Immature natural killer cell (primary cell): Measurements from ENCODE around the gene MCTP1. TPM values are rescaled to one million over a fixed set of nuclear protein-coding genes. Genes with fewer than 3 reads are reported as not detected.

ENCODE experiments used
- DNase-seq, 3 donors: peaks; one replicate each; pipeline ENCODE4 v3.0.0; 2022; ENCODE audit warnings: mixed read lengths in 1 of 3
- H3K27ac Mint-ChIP-seq, 6 donors: one replicate each; pipeline ENCODE4 v1.8.0; 2020; ENCODE audit warnings: mixed read lengths in 6 of 6, mild to moderate bottlenecking in 5 of 6, inconsistent platforms in 4 of 6, moderate library complexity in 3 of 6
- H3K27me3 Mint-ChIP-seq, 3 donors: one replicate each; pipeline ENCODE4 v1.8.0; 2020 to 2021; ENCODE audit warnings: low read depth in 3 of 3, mild to moderate bottlenecking in 3 of 3, mixed read lengths in 3 of 3, moderate library complexity in 3 of 3, inconsistent platforms in 1 of 3
- H3K36me3 Mint-ChIP-seq, 3 donors: one replicate each; pipeline ENCODE4 v1.8.0; 2020; ENCODE audit warnings: mixed read lengths in 3 of 3, inconsistent platforms in 2 of 3, mild to moderate bottlenecking in 2 of 3
- H3K4me1 Mint-ChIP-seq, 2 donors: one replicate each; pipeline ENCODE4 v1.8.0; 2020; ENCODE audit warnings: inconsistent platforms in 2 of 2, mild to moderate bottlenecking in 2 of 2, mixed read lengths in 2 of 2, moderate library complexity in 1 of 2
- H3K4me3 Mint-ChIP-seq, 5 donors: one replicate each; pipeline ENCODE4 v1.8.0; 2020; ENCODE audit warnings: mild to moderate bottlenecking in 5 of 5, mixed read lengths in 5 of 5, inconsistent platforms in 3 of 5, moderate library complexity in 3 of 5
- H3K9me3 Mint-ChIP-seq, 6 donors: one replicate each; pipeline ENCODE4 v1.8.0; 2020; ENCODE audit warnings: mild to moderate bottlenecking in 6 of 6, mixed read lengths in 6 of 6, inconsistent platforms in 4 of 6, moderate library complexity in 3 of 6
- polyA plus RNA-seq, 3 donors: library from polyadenylated mRNA; unstranded; fragments of 300-500 nt; fragmentation: Illumina TruSeq; gene quantifications; one replicate each; pipeline ENCODE4 v1.2.3, GENCODE V29; 2021

The MCTP1 gene
- polyA plus RNA-seq, 3 donors from 2014 or later: 1.4 to 2.1 (median 1.5) TPM

DNA sequence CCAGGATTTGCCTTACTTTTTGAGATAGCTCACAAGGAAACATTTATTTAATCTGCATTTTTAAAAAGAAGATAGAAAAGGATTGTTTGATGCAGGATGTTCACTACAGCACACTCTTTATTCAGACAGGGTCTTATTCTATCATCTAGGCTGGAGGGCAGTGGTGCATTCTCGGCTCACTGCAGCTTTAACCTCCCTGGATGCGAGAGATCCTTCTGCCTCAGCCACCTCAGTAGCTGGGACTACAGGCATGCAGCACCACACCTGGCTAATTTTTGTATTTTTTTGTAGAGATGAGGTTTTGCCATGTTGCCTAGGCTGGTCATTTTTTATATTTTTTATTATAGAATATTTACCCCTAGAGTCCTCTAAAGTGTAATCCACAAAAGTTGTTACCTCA lies 221.4 kb downstream of the MCTP1 start:
- Mint-ChIP-seq H3K36me3 (no peaks in the 10 kb centered on the region), H3K4me1 (no peaks in the 10 kb centered on the region), H3K27me3 (peaks cover 0 to 4% (median 1%) of the 10 kb centered on the region in 3 donors), H3K4me3 (no peak overlapping the region), H3K27ac (no peak overlapping the region), H3K9me3 (peaks cover 0 to 4% (median 0%) of the 10 kb centered on the region in 6 donors)
- no peak for DNase-seq

DNA sequence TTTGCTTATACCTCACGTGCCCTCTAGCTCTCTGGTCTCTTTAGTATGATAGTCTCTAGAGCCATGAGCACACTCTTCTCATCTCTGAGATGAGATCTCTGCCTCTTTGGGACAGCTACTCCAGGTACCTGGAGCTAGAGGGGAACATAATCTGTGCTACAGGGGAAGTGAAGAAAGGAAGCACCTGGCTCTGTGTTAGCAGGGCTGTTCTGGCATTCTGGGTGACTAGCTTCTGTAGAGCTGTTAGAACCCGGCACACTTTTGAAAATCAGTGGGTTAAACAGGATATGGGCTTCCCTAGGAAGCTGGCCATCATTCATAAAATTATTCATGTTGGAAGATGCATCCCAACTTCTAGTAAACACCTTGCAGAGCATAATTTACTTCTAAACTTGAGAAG lies 224.8 kb downstream of the MCTP1 start:
- no peaks in the 10 kb centered on the region for H3K4me1 Mint-ChIP-seq
- no peak overlapping the region for H3K27ac Mint-ChIP-seq
- no peak for DNase-seq
- no peaks in the 10 kb centered on the region for H3K36me3 Mint-ChIP-seq
- H3K4me3 Mint-ChIP-seq: no peak overlapping the region
- peaks cover 0 to 4% (median 0%) of the 10 kb centered on the region in 6 donors for H3K9me3 Mint-ChIP-seq
- peaks cover 0 to 4% (median 1%) of the 10 kb centered on the region in 3 donors for H3K27me3 Mint-ChIP-seq

DNA sequence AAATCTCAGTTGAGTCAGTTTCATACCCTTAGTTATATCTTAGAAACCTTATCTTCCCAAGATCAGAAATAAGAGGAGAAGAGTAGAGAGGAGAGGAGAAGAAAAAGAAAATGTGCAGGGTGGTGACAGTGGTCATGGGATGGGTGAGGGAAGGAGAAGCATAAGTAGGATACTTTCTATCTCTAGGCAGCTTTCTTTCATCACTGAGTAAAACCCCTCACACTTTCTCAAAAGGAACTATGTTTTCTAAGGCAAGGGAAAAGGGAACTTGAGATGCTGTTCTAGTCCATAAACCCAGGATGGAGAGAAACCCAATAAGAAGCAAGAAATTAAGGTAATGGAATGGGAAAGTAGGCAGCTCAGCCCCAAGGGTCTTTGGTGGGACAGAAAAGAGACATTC lies 225.3 kb downstream of the MCTP1 start:
- H3K4me3 Mint-ChIP-seq: no peak overlapping the region
- H3K27ac Mint-ChIP-seq: no peak overlapping the region
- no peaks in the 10 kb centered on the region for H3K4me1 Mint-ChIP-seq
- H3K9me3 Mint-ChIP-seq: peaks cover 0 to 4% (median 0%) of the 10 kb centered on the region in 6 donors
- no peak for DNase-seq
- peaks cover 0 to 4% (median 1%) of the 10 kb centered on the region in 3 donors for H3K27me3 Mint-ChIP-seq
- no peaks in the 10 kb centered on the region for H3K36me3 Mint-ChIP-seq

DNA sequence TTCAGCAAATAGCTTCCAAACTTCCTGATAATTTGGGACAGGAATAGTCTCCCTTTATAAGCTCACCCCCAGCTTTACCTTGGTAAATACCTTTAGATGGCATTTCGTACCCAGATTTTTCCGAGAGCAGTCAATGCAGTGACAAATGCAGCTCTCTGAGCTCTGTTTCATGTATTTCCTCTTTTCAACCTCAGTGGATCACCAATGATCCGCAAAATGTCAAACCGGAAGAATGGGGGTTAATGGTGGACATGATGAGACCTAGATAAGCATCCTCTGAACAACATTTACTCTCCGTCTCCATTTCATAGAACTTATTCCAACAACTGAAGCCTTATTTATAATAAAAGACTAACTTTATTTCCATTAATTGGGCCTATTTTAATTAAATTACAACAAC lies 227.3 kb downstream of the MCTP1 start:
- no peaks in the 10 kb centered on the region for H3K4me1 Mint-ChIP-seq
- peaks cover 0 to 4% (median 0%) of the 10 kb centered on the region in 6 donors for H3K9me3 Mint-ChIP-seq
- no peak overlapping the region for H3K27ac Mint-ChIP-seq
- no peaks in the 10 kb centered on the region for H3K36me3 Mint-ChIP-seq
- H3K4me3 Mint-ChIP-seq: no peak overlapping the region
- no peak for DNase-seq
- peaks cover 0 to 1% (median 0%) of the 10 kb centered on the region in 3 donors for H3K27me3 Mint-ChIP-seq

DNA sequence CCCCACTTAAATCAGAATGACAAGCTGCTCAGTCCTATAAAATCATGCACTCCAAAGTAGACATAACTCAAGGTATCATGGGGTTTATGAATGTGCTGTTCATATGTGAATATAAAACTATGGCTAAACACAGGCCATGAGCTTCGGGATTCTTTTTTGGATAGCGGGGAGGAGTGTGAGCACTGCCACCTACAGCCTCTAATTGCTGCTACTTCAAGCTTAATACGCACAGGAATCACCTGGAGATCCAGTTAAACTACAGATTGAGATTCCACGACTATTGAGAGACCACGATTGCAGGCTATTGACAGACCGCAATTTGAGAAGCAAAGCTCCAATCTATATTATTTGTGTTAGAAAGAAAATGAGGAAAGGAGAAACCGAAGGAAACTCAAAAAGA lies 231.6 kb downstream of the MCTP1 start:
- Mint-ChIP-seq H3K4me3 (no peak overlapping the region), H3K36me3 (no peaks in the 10 kb centered on the region), H3K4me1 (no peaks in the 10 kb centered on the region)

DNA sequence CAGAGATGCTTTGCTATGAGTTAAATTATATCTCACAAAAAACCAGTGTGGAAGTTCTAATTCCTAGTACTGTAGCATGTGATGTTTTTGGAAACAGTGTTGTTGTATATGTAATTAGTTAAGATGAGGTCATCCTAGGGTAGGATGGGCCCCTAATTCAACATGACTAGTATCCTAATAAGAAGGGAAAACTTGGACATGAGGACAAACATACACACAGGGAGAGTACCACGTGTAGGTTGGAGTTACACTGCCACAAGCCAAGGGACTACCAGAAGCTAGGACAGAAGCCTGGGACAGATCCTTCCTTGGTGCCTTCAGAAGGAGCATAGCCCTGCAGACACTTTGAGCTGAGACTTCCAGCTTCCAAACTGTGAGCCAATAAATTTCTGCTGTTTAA lies 234.2 kb downstream of the MCTP1 start:
- DNase-seq: no peak
- Mint-ChIP-seq H3K27ac (no peak overlapping the region), H3K4me3 (no peak overlapping the region), H3K4me1 (no peaks in the 10 kb centered on the region), H3K36me3 (no peaks in the 10 kb centered on the region), H3K27me3 (no peaks in the 10 kb centered on the region), H3K9me3 (peaks cover 0 to 5% (median 0%) of the 10 kb centered on the region in 6 donors)

More for the DNA sequence above, 231.6 kb downstream of the MCTP1 start:
- H3K27ac Mint-ChIP-seq: no peak overlapping the region
- DNase-seq: no peak
- H3K27me3 Mint-ChIP-seq: no peaks in the 10 kb centered on the region
- no peaks in the 10 kb centered on the region for H3K9me3 Mint-ChIP-seq

DNA sequence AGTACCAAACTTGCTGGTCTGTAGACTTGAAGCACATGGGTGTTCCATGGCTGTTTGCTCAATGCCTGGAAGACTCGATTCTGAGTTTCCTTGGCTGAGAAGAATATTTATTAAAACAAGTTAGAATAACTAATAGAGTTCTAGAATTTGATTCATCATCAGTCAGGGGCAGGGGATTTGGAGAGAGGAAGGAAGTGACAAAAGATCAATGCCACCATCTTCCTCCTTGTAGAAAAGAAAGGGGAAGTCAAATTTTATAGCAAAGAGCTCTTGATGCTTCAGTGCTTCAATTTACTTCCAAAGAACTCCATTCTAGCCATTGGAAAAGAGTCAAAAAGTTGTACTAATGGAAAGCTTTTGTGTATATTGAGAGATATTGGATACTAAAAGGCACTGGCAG lies 236.3 kb downstream of the MCTP1 start:
- Mint-ChIP-seq H3K36me3 (no peaks in the 10 kb centered on the region), H3K4me1 (no peaks in the 10 kb centered on the region), H3K9me3 (peaks cover 0 to 5% (median 0%) of the 10 kb centered on the region in 6 donors), H3K27ac (no peak overlapping the region), H3K4me3 (no peak overlapping the region), H3K27me3 (no peaks in the 10 kb centered on the region)
- no peak for DNase-seq

DNA sequence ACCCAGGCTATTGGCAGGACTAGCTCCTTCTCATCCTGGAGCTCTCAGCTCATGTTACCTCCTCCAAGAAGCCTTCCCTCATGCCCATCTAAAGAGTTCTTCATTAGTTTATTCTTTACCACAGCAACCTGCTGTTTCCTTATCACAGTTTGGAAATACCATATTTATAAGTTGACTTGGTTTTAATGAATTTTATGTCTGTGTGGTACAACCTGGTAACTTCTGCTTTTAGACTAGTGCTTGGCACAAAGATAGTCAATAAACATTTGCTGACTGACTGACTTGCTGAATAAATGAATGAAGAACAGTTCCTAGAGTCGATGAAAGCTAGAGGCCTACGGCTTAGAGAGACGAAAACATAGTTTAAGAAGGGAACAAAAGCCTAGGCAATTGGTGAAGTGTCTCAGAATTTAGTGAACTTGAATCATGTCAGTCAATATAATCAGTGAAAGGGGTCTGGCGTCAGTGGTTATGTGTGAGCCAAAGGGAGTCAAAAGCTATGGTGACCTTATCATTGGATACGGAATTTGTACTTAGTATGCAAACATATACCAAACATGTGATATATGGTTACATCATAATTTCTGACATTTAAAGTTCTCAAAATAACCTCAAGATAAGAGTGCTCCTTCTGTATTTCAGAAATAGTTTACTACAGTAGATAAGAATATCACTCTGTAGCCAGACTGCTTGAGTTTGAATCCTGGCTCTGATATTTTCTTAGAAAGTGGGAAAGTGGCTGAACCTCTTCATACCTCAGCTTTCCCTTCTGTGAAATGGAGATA lies 239.5 kb downstream of the MCTP1 start:
- Mint-ChIP-seq H3K27ac (no peak overlapping the region), H3K9me3 (peaks cover 0 to 5% (median 0%) of the 10 kb centered on the region in 6 donors), H3K4me1 (no peaks in the 10 kb centered on the region), H3K27me3 (no peaks in the 10 kb centered on the region), H3K4me3 (no peak overlapping the region), H3K36me3 (no peaks in the 10 kb centered on the region)
- DNase-seq: no peak

DNA sequence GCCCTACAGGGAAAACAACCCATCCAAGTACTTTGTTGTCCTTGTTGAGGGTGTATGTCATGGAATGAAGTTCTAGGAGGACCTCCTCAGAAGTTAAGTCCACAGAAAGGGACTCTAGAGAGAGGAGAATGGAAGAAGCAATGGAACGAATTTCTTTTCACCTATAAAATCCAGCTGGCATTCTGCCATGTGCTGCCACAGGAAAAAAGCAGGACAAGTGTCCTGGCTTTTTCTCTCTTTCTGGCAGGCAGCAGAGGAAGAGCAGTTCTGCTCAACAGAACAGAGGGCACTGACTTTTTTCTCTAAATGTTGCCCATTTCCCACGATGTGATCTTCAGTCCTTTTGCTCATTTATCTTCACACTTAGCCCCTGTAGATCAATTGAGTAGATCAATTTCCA lies 240.8 kb downstream of the MCTP1 start:
- Mint-ChIP-seq H3K36me3 (no peaks in the 10 kb centered on the region), H3K27ac (no peak overlapping the region), H3K27me3 (no peaks in the 10 kb centered on the region), H3K9me3 (peaks cover 0 to 5% (median 0%) of the 10 kb centered on the region in 6 donors), H3K4me3 (no peak overlapping the region), H3K4me1 (no peaks in the 10 kb centered on the region)
- DNase-seq: no peak

DNA sequence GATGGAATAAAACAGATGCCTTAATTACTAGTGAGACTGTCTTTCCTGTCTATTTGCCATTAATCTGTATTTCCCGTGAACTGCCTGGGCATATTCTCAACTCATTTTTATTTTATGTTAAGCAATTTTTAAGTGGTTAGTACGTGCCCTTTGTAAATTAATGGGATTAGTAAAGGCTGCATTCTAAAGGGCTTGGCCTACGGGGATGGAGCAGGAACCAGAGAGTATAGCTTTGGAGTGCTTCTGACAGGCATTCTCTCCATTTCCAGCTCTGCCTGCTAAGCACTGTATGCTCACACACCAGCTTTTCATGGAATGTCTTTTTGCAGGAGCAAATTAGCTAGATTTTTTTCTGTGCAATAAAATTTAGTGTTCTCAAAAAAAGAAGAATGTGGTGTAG lies 241.2 kb downstream of the MCTP1 start:
- peaks cover 0 to 5% (median 0%) of the 10 kb centered on the region in 6 donors for H3K9me3 Mint-ChIP-seq
- no peak for DNase-seq
- H3K27ac Mint-ChIP-seq: no peak overlapping the region
- no peak overlapping the region for H3K4me3 Mint-ChIP-seq
- no peaks in the 10 kb centered on the region for H3K36me3 Mint-ChIP-seq
- H3K4me1 Mint-ChIP-seq: peaks cover 0 to 2% of the 10 kb centered on the region in 2 donors
- no peaks in the 10 kb centered on the region for H3K27me3 Mint-ChIP-seq

DNA sequence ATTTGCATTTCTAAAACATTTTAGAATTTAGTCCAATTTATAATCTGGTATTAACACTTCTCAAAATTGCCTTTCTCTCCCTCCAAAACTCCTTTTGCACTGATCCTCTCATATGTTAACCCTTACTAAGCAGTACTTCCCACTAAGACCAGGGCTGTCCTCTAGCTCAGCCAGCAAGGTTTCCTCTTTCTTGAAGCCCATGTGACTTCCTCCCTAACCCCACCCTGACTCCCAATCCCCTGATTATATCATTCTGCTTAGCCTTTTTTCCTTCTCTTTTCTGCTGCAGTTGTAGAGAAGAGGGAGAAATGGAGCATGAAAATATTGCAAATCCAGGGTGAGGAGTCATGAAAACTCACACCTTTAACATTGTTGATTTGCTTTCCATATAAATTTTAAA lies 241.7 kb downstream of the MCTP1 start:
- Mint-ChIP-seq H3K36me3 (no peaks in the 10 kb centered on the region), H3K27ac (no peak overlapping the region), H3K4me1 (peaks cover 0 to 2% of the 10 kb centered on the region in 2 donors), H3K9me3 (peaks cover 0 to 5% (median 0%) of the 10 kb centered on the region in 6 donors), H3K4me3 (no peak overlapping the region), H3K27me3 (no peaks in the 10 kb centered on the region)
- DNase-seq: no peak

DNA sequence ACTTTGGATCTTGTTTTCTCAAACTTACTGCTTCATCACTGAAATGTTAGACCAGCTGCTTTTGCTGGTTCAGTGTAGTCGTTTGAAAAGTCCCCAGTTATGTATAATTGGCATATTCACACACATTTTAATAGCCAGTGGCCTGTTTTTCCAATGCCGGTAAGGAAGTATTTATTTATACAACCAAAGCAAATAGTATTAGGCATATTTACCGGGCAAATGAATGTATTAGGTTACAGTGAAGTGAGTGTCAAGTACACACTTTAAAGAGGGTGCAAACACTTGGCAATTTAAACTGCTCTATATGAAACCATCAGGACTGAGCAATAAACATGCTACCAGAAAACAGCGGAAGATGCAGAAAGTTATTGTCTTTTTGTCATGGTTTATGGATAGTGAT lies 242.9 kb downstream of the MCTP1 start:
- H3K36me3 Mint-ChIP-seq: no peaks in the 10 kb centered on the region
- H3K9me3 Mint-ChIP-seq: peaks cover 0 to 5% (median 0%) of the 10 kb centered on the region in 6 donors
- H3K4me3 Mint-ChIP-seq: no peak overlapping the region
- no peak for DNase-seq
- H3K27ac Mint-ChIP-seq: no peak overlapping the region
- no peaks in the 10 kb centered on the region for H3K27me3 Mint-ChIP-seq
- peaks cover 0 to 2% of the 10 kb centered on the region in 2 donors for H3K4me1 Mint-ChIP-seq

DNA sequence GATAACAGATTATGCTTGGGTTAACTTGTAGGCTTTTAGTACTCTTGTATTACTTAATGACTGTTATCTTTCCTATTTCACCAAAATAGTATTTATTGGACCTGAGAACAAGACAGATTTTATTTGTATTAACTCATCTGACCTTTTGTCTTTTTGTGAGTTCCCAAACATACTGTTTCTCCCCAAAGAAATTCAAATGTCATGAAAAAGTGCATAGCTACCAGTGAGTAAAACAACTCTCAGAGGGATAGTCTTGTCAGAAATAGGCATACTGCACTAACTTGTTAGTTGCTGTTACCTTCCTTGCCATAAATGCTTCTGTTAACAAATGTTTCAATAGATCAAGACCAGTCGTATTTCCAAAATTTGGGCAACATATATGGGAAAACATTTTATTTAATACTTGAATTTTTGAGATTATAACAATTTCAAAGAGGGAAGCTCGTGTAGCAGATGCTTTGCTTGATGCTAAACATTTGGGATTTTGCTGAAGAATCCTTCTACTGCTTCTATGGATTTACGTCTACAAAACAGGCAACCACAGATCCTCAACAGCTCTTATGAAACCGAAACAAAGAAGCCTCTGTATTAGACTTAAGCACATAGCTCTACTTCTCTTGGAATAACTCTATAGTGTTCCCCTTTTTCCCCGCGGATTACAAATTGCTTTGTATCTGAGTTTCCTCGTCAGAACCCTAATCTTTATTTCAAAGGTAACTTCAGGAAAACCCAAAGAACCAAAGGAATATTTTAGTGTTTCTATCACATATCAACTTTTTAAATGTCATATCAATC lies 248.8 kb downstream of the MCTP1 start:
- peak overlapping the region in 1 of 5 donors; percentile 0 for H3K4me3 Mint-ChIP-seq
- peaks cover 0 to 2% of the 10 kb centered on the region in 2 donors for H3K4me1 Mint-ChIP-seq
- no peak overlapping the region for H3K27ac Mint-ChIP-seq
- DNase-seq: no peak
- peaks cover 0 to 2% (median 0%) of the 10 kb centered on the region in 3 donors for H3K27me3 Mint-ChIP-seq
- H3K9me3 Mint-ChIP-seq: peaks cover 0 to 8% (median 2%) of the 10 kb centered on the region in 6 donors
- H3K36me3 Mint-ChIP-seq: no peaks in the 10 kb centered on the region

DNA sequence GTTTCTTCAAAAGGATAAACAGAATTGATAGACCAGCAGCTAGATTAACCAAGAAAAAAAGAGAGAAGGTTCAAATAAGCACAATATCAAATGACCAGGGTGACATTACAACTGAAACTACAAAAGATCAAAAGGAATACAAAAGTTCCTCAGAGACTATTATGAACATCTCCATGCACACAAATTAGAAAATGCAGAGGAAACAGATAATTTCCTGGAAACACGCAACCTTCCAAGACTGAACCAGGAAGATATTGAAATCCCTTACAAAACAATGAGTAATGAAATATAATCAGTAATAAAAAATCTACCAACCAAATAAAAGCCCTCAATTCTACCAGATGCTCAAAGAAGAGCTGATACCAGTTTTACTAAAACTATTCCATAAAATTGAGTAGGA lies 252.1 kb downstream of the MCTP1 start:
- no peaks in the 10 kb centered on the region for H3K36me3 Mint-ChIP-seq
- H3K4me1 Mint-ChIP-seq: peaks cover 2 to 8% of the 10 kb centered on the region in 2 donors
- no peak overlapping the region for H3K4me3 Mint-ChIP-seq
- H3K27me3 Mint-ChIP-seq: peaks cover 0 to 2% (median 0%) of the 10 kb centered on the region in 3 donors
- H3K27ac Mint-ChIP-seq: no peak overlapping the region
- DNase-seq: no peak
- H3K9me3 Mint-ChIP-seq: peaks cover 0 to 8% (median 2%) of the 10 kb centered on the region in 6 donors
